Activated B cell treated with CpG ODN at 0.5 μM for 24 hours (primary cell): ENCODE measurements around the gene GTF3C1. TPM values are rescaled to one million over a fixed set of nuclear protein-coding genes. Genes with fewer than 3 reads are reported as not detected.

Experiments
- ATAC-seq: fragments of 200-7000 bp; cut with Tn5 transposase; one replicate; pipeline ENCODE4 v1.10.0; 2021; ENCODE audit warnings: low read depth, mild to moderate bottlenecking, moderate library complexity
- CTCF ChIA-PET: fragments of 350-600 bp; sonication (Branson Sonifier 250); formaldehyde crosslinking; loops from one replicate; lab custom pipeline; 2021; ENCODE audit warnings: antibody characterized with exemption; lab: Charles Lee
- POLR2A ChIA-PET: fragments of 350-600 bp; sonication (Branson Sonifier 250); formaldehyde crosslinking; loops from one replicate; lab custom pipeline; 2021; ENCODE audit warnings: antibody characterized with exemption; lab: Charles Lee
- DNase-seq: peaks from one replicate; pipeline ENCODE4 v3.0.0; 2022
- H3K27ac Mint-ChIP-seq: one replicate; pipeline ENCODE4 v1.8.0; 2020; ENCODE audit warnings: mixed read lengths
- H3K27me3 Mint-ChIP-seq: one replicate; pipeline ENCODE4 v1.8.0; 2021; ENCODE audit warnings: mixed read lengths
- H3K36me3 Mint-ChIP-seq: one replicate; pipeline ENCODE4 v1.8.0; 2021; ENCODE audit warnings: low read depth, mixed read lengths
- H3K4me1 Mint-ChIP-seq: one replicate; pipeline ENCODE4 v1.8.0; 2021; ENCODE audit warnings: mixed read lengths
- H3K4me3 Mint-ChIP-seq: one replicate; pipeline ENCODE4 v1.8.0; 2020; ENCODE audit warnings: mild to moderate bottlenecking, mixed read lengths
- H3K9me3 Mint-ChIP-seq: one replicate; pipeline ENCODE4 v1.8.0; 2020; ENCODE audit warnings: mixed read lengths
- CTCF ChIP-seq: fragments of 200-600 bp; IDR thresholded peaks from one replicate; pipeline ENCODE4 v1.8.0; 2022; ENCODE audit warnings: antibody characterized with exemption, mild to moderate bottlenecking
- intact Hi-C: fragments of 100-400 bp; cut with micrococcal nuclease; formaldehyde crosslinking; loops from one replicate; pipeline ENCODE4 v1.15.1; 2024
- total RNA-seq: library from RNA; stranded (reverse); gene quantifications from 2 replicates; pipeline ENCODE4 v1.2.3, GENCODE V29; 2022

Gene GTF3C1
- total RNA-seq, 1 donor from 2014 or later = 52.3 TPM

GRCh38 chr16:27499659-27500055, 50.1 kb downstream of the GTF3C1 start:
- no peak for TF ChIP-seq CTCF
- H3K27me3 Mint-ChIP-seq = no peaks in the 10 kb centered on the region
- H3K4me3 Mint-ChIP-seq = no peak overlapping the region
- peaks cover 94% of the 10 kb centered on the region for H3K36me3 Mint-ChIP-seq
- ChIA-PET CTCF (no interaction called here), POLR2A (no interaction called here)
- no peak for DNase-seq
- H3K27ac Mint-ChIP-seq = no peak overlapping the region
- no peak for ATAC-seq
- H3K4me1 Mint-ChIP-seq = no peaks in the 10 kb centered on the region
- H3K9me3 Mint-ChIP-seq = no peaks in the 10 kb centered on the region
- intact Hi-C loops = no loop called here

- ChIA-PET CTCF (no interaction called here), POLR2A (no interaction called here)
- Mint-ChIP-seq H3K36me3 (peaks cover 95% of the 10 kb centered on the region), H3K27ac (no peak overlapping the region), H3K9me3 (no peaks in the 10 kb centered on the region), H3K4me1 (no peaks in the 10 kb centered on the region), H3K4me3 (no peak overlapping the region), H3K27me3 (no peaks in the 10 kb centered on the region)
- intact Hi-C loops = no loop called here
- no peak for ATAC-seq
- no peak for TF ChIP-seq CTCF
- no peak for DNase-seq
Observed at GRCh38 chr16:27498916-27499658, 50.6 kb downstream of the GTF3C1 start.

- no peak for DNase-seq
- intact Hi-C loops = no loop called here
- no peak for ATAC-seq
- ChIA-PET POLR2A (no interaction called here), CTCF (no interaction called here)
- H3K27me3 Mint-ChIP-seq = no peaks in the 10 kb centered on the region
- no peak overlapping the region for H3K27ac Mint-ChIP-seq
- TF ChIP-seq CTCF = no peak
- no peak overlapping the region for H3K4me3 Mint-ChIP-seq
- H3K9me3 Mint-ChIP-seq = no peaks in the 10 kb centered on the region
- H3K4me1 Mint-ChIP-seq = no peaks in the 10 kb centered on the region
- peaks cover 94% of the 10 kb centered on the region for H3K36me3 Mint-ChIP-seq
Observed at GRCh38 chr16:27498031-27498825, 51.5 kb downstream of the GTF3C1 start.

- Mint-ChIP-seq H3K27me3 (no peaks in the 10 kb centered on the region), H3K27ac (no peak overlapping the region), H3K36me3 (peaks cover 91% of the 10 kb centered on the region), H3K9me3 (no peaks in the 10 kb centered on the region), H3K4me3 (no peak overlapping the region), H3K4me1 (no peaks in the 10 kb centered on the region)
- POLR2A ChIA-PET = no interaction called here
- TF ChIP-seq CTCF = no peak
- CTCF ChIA-PET = no interaction called here
- intact Hi-C loops = no loop called here
- DNase-seq (no peak), ATAC-seq (no peak)
Observed at GRCh38 chr16:27495191-27495590, 54.5 kb downstream of the GTF3C1 start.

- H3K27me3 Mint-ChIP-seq = no peaks in the 10 kb centered on the region
- no peaks in the 10 kb centered on the region for H3K9me3 Mint-ChIP-seq
- no peak for ATAC-seq
- peaks cover 88% of the 10 kb centered on the region for H3K36me3 Mint-ChIP-seq
- TF ChIP-seq CTCF = no peak
- no peak overlapping the region for H3K27ac Mint-ChIP-seq
- no peak overlapping the region for H3K4me3 Mint-ChIP-seq
- intact Hi-C loops = no loop called here
- ChIA-PET CTCF (no interaction called here), POLR2A (no interaction called here)
- no peaks in the 10 kb centered on the region for H3K4me1 Mint-ChIP-seq
- DNase-seq = no peak
Observed at GRCh38 chr16:27492588-27492979, 57.1 kb downstream of the GTF3C1 start.
